Activated B cell treated with CpG ODN at 0.5 μM for 24 hours (primary cell): ENCODE measurements around the gene FECH. TPM values are rescaled to one million over a fixed set of nuclear protein-coding genes. Genes with fewer than 3 reads are reported as not detected.

Source experiments
- ATAC-seq: fragments of 200-7000 bp; cut with Tn5 transposase; one replicate; pipeline ENCODE4 v1.10.0; 2021; ENCODE audit warnings: low read depth, mild to moderate bottlenecking, moderate library complexity
- CTCF ChIA-PET: fragments of 350-600 bp; sonication (Branson Sonifier 250); formaldehyde crosslinking; loops from one replicate; lab custom pipeline; 2021; ENCODE audit warnings: antibody characterized with exemption; lab: Charles Lee
- POLR2A ChIA-PET: fragments of 350-600 bp; sonication (Branson Sonifier 250); formaldehyde crosslinking; loops from one replicate; lab custom pipeline; 2021; ENCODE audit warnings: antibody characterized with exemption; lab: Charles Lee
- DNase-seq: peaks from one replicate; pipeline ENCODE4 v3.0.0; 2022
- H3K27ac Mint-ChIP-seq: one replicate; pipeline ENCODE4 v1.8.0; 2020; ENCODE audit warnings: mixed read lengths
- H3K27me3 Mint-ChIP-seq: one replicate; pipeline ENCODE4 v1.8.0; 2021; ENCODE audit warnings: mixed read lengths
- H3K36me3 Mint-ChIP-seq: one replicate; pipeline ENCODE4 v1.8.0; 2021; ENCODE audit warnings: low read depth, mixed read lengths
- H3K4me1 Mint-ChIP-seq: one replicate; pipeline ENCODE4 v1.8.0; 2021; ENCODE audit warnings: mixed read lengths
- H3K4me3 Mint-ChIP-seq: one replicate; pipeline ENCODE4 v1.8.0; 2020; ENCODE audit warnings: mild to moderate bottlenecking, mixed read lengths
- H3K9me3 Mint-ChIP-seq: one replicate; pipeline ENCODE4 v1.8.0; 2020; ENCODE audit warnings: mixed read lengths
- intact Hi-C: fragments of 100-400 bp; cut with micrococcal nuclease; formaldehyde crosslinking; loops from one replicate; pipeline ENCODE4 v1.15.1; 2024
- total RNA-seq: library from RNA; stranded (reverse); gene quantifications from 2 replicates; pipeline ENCODE4 v1.2.3, GENCODE V29; 2022
- TF ChIP-seq, protein P1 (sequence below): fragments of 200-600 bp; IDR thresholded peaks from one replicate; pipeline ENCODE4 v1.8.0; 2022; ENCODE audit warnings: antibody characterized with exemption, mild to moderate bottlenecking

Gene FECH
- total RNA-seq, 1 donor from 2014 or later = 9.2 TPM

GRCh38 chr18:57542812-57543427 is 43.6 kb downstream of the FECH start:
- H3K27ac Mint-ChIP-seq = no peak overlapping the region
- TF ChIP-seq, protein P1, sequence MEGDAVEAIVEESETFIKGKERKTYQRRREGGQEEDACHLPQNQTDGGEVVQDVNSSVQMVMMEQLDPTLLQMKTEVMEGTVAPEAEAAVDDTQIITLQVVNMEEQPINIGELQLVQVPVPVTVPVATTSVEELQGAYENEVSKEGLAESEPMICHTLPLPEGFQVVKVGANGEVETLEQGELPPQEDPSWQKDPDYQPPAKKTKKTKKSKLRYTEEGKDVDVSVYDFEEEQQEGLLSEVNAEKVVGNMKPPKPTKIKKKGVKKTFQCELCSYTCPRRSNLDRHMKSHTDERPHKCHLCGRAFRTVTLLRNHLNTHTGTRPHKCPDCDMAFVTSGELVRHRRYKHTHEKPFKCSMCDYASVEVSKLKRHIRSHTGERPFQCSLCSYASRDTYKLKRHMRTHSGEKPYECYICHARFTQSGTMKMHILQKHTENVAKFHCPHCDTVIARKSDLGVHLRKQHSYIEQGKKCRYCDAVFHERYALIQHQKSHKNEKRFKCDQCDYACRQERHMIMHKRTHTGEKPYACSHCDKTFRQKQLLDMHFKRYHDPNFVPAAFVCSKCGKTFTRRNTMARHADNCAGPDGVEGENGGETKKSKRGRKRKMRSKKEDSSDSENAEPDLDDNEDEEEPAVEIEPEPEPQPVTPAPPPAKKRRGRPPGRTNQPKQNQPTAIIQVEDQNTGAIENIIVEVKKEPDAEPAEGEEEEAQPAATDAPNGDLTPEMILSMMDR = no peak
- no peaks in the 10 kb centered on the region for H3K9me3 Mint-ChIP-seq
- H3K4me3 Mint-ChIP-seq = no peak overlapping the region
- peaks cover 12% of the 10 kb centered on the region for H3K4me1 Mint-ChIP-seq
- ATAC-seq (no peak), DNase-seq (no peak)
- POLR2A ChIA-PET = no interaction called here
- intact Hi-C loops = no loop called here
- H3K36me3 Mint-ChIP-seq = no peaks in the 10 kb centered on the region
- no peaks in the 10 kb centered on the region for H3K27me3 Mint-ChIP-seq
- CTCF ChIA-PET = no interaction called here

GRCh38 chr18:57542126-57542525 is 44.4 kb downstream of the FECH start:
- H3K36me3 Mint-ChIP-seq = no peaks in the 10 kb centered on the region
- CTCF ChIA-PET = no interaction called here
- no peaks in the 10 kb centered on the region for H3K9me3 Mint-ChIP-seq
- POLR2A ChIA-PET = no interaction called here
- ATAC-seq = no peak
- intact Hi-C loops = no loop called here
- no peak for DNase-seq
- H3K27me3 Mint-ChIP-seq = no peaks in the 10 kb centered on the region
- no peak overlapping the region for H3K27ac Mint-ChIP-seq
- TF ChIP-seq, protein P1 = no peak
- peaks cover 12% of the 10 kb centered on the region for H3K4me1 Mint-ChIP-seq
- no peak overlapping the region for H3K4me3 Mint-ChIP-seq

DNA sequence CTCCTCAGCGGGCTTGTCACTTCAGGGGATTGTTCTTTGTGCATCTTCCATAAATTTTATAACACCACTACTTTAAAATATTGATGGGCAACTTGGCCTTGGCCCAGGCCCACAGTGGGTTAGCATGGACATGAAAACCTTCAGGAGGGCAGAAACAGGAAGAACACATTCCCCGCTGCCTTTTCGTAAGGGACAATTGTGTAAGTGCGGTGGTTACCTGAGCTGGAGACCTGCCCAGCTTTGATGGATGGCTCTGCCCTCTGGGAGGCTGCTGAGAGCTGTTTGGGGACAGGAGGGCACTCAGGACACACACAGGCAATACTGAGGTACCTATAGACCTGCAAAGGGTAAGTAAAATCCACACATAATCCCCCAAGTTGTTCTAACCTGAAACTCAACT is 46.8 kb downstream of the FECH start:
- Mint-ChIP-seq H3K27me3 (no peaks in the 10 kb centered on the region), H3K4me1 (no peaks in the 10 kb centered on the region), H3K36me3 (no peaks in the 10 kb centered on the region), H3K9me3 (no peaks in the 10 kb centered on the region), H3K4me3 (no peak overlapping the region), H3K27ac (no peak overlapping the region)
- ATAC-seq (no peak), DNase-seq (no peak)
- CTCF ChIA-PET = no interaction called here
- intact Hi-C loops = no loop called here
- POLR2A ChIA-PET = no interaction called here
- TF ChIP-seq, protein P1 = no peak

- no peaks in the 10 kb centered on the region for H3K27me3 Mint-ChIP-seq
- H3K4me3 Mint-ChIP-seq = no peak overlapping the region
- DNase-seq (no peak), ATAC-seq (no peak)
- TF ChIP-seq, protein P1 = no peak
- ChIA-PET CTCF (no interaction called here), POLR2A (no interaction called here)
- no peak overlapping the region for H3K27ac Mint-ChIP-seq
- intact Hi-C loops = no loop called here
- no peaks in the 10 kb centered on the region for H3K4me1 Mint-ChIP-seq
- no peaks in the 10 kb centered on the region for H3K36me3 Mint-ChIP-seq
- no peaks in the 10 kb centered on the region for H3K9me3 Mint-ChIP-seq
These were observed 47.9 kb downstream of the FECH start for GRCh38 chr18:57538614-57539013.

DNA sequence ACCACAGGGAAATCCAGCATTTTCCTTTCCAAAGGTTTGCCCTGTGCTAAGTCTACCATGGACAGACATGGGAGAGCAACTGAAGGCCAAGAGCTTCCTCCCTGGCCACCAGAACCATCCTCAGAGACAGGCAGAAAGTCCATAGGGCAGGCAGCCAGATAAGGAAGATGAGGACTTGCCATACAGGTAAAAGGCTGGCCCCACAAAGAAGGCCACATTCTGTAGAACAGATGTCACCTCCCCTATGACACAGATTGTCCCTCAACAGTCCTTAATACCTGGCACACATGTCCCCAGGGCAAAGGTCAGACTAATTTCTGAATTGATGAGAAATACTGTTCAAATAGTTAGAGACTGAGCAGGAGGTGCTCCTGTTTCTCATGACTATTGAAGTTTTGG is 52.0 kb downstream of the FECH start:
- no peaks in the 10 kb centered on the region for H3K36me3 Mint-ChIP-seq
- ChIA-PET POLR2A (no interaction called here), CTCF (no interaction called here)
- H3K4me1 Mint-ChIP-seq = no peaks in the 10 kb centered on the region
- no peak overlapping the region for H3K4me3 Mint-ChIP-seq
- TF ChIP-seq, protein P1 = no peak
- intact Hi-C loops = no loop called here
- no peaks in the 10 kb centered on the region for H3K9me3 Mint-ChIP-seq
- DNase-seq = no peak
- H3K27me3 Mint-ChIP-seq = peaks cover 4% of the 10 kb centered on the region
- ATAC-seq = no peak
- no peak overlapping the region for H3K27ac Mint-ChIP-seq
